Neural cell (in vitro differentiated cells): ENCODE data around the gene ROBO1. TPM values are rescaled to one million over a fixed set of nuclear protein-coding genes. Genes with fewer than 3 reads are reported as not detected.

ENCODE experiments used
- H2AFZ ChIP-seq: fragments of 200-600, 300-800 bp; sonication (generic), shearing (Covaris generic); 2 replicates; pipeline ENCODE4 v1.6.0; 2014; ENCODE audit warnings: low read depth, mild to moderate bottlenecking, antibody characterized with exemption, low read length, moderate library complexity
- H3F3A ChIP-seq: fragments of 200-600 bp; shearing (Covaris generic); 2 replicates; pipeline ENCODE4 v1.6.1; 2016; ENCODE audit warnings: mild to moderate bottlenecking, moderate library complexity, mixed read lengths, antibody characterized with exemption, low read length; ENCODE audit not compliant: insufficient read depth, poor library complexity, severe bottlenecking
- H3K27ac ChIP-seq: fragments of 200-600, 300-800 bp; sonication (generic), shearing (Covaris generic); 2 replicates; pipeline ENCODE4 v1.5.1; 2014; ENCODE audit warnings: mild to moderate bottlenecking, low read length, moderate library complexity
- H3K27me3 ChIP-seq: fragments of 300-800, 200-600 bp; sonication (generic), shearing (Covaris generic); 2 replicates; pipeline ENCODE4 v1.6.0; 2014; ENCODE audit warnings: mild to moderate bottlenecking, low read depth, low read length, moderate library complexity; ENCODE audit not compliant: insufficient read depth
- H3K36me3 ChIP-seq: fragments of 300-800, 200-600 bp; sonication (generic), shearing (Covaris generic); 2 replicates; pipeline ENCODE4 v1.5.1; 2014; ENCODE audit warnings: mild to moderate bottlenecking, antibody characterized with exemption, low read length, moderate library complexity; ENCODE audit not compliant: insufficient read depth
- H3K4me2 ChIP-seq: fragments of 300-800, 200-600 bp; sonication (generic), shearing (Covaris generic); 2 replicates; pipeline ENCODE4 v1.6.0; 2014; ENCODE audit warnings: mild to moderate bottlenecking, low read length
- H3K4me3 ChIP-seq: fragments of 300-800, 200-600 bp; sonication (generic), shearing (Covaris generic); 2 replicates; pipeline ENCODE4 v1.5.1; 2014; ENCODE audit warnings: mild to moderate bottlenecking, low read length, moderate library complexity
- H3K79me2 ChIP-seq: fragments of 200-600 bp; shearing (Covaris generic); replicated peaks from 2 replicates; pipeline ENCODE4 v1.6.0; 2014; ENCODE audit warnings: mild to moderate bottlenecking, low read length, moderate library complexity; ENCODE audit not compliant: insufficient read depth
- H3K9ac ChIP-seq: fragments of 300-800, 200-600 bp; sonication (generic), shearing (Covaris generic); 2 replicates; pipeline ENCODE4 v1.6.1; 2016; ENCODE audit warnings: mild to moderate bottlenecking, low read length, mixed read lengths
- H3K9me2 ChIP-seq: fragments of 200-600 bp; shearing (Covaris generic); 2 replicates; pipeline ENCODE4 v1.6.1; 2016; ENCODE audit warnings: mild to moderate bottlenecking, low read length, mixed read lengths; ENCODE audit not compliant: insufficient read depth
- H3K9me3 ChIP-seq: fragments of 200-600, 300-800 bp; sonication (generic), shearing (Covaris generic); 2 replicates; pipeline ENCODE4 v1.6.1; 2016; ENCODE audit warnings: mild to moderate bottlenecking, mixed run types, low read length, moderate library complexity, mixed read lengths
- H4K20me1 ChIP-seq: fragments of 200-600 bp; shearing (Covaris generic); 2 replicates; pipeline ENCODE4 v1.6.1; 2016; ENCODE audit warnings: mild to moderate bottlenecking, mixed run types; ENCODE audit not compliant: insufficient read depth
- EP300 ChIP-seq: fragments of 450-650 bp; conservative IDR thresholded peaks from 2 replicates; pipeline ENCODE4 v1.6.1; 2014; ENCODE audit warnings: antibody characterized with exemption, mild to moderate bottlenecking, moderate library complexity; ENCODE audit not compliant: poor library complexity, severe bottlenecking
- EZH2 ChIP-seq: fragments of 200-600, 300-800 bp; shearing (Covaris generic), sonication (generic); IDR thresholded peaks from 2 replicates; pipeline ENCODE4 v1.6.1; 2014; ENCODE audit warnings: antibody characterized with exemption, low read length, borderline replicate concordance, mild to moderate bottlenecking; ENCODE audit not compliant: insufficient read depth, poor library complexity, severe bottlenecking
- MXI1 ChIP-seq: fragments of 450-650 bp; conservative IDR thresholded peaks from 2 replicates; pipeline ENCODE4 v1.6.1; 2014; ENCODE audit warnings: antibody characterized with exemption, mild to moderate bottlenecking; ENCODE audit not compliant: poor library complexity, severe bottlenecking
- POLR2AphosphoS5 ChIP-seq: IDR thresholded peaks from 2 replicates; pipeline ENCODE4 v1.6.1; 2012
- RAD21 ChIP-seq: fragments of 450-650 bp; conservative IDR thresholded peaks from 2 replicates; pipeline ENCODE4 v1.6.1; 2014; ENCODE audit warnings: antibody characterized with exemption, mild to moderate bottlenecking, moderate library complexity
- SMC3 ChIP-seq: fragments of 450-650 bp; conservative IDR thresholded peaks from 2 replicates; pipeline ENCODE4 v1.6.1; 2014; ENCODE audit warnings: antibody characterized with exemption, mild to moderate bottlenecking, moderate library complexity; ENCODE audit not compliant: poor library complexity
- TAF1 ChIP-seq: IDR thresholded peaks from 2 replicates; pipeline ENCODE4 v1.6.1; 2012; ENCODE audit warnings: low read depth
- polyA plus RNA-seq: library from polyadenylated mRNA; depleted of rRNA; stranded (reverse); fragments of >200 nt; gene quantifications from 2 replicates; pipeline ENCODE4 v1.2.3, GENCODE V29; 2014
- TF ChIP-seq, protein P1 (sequence below): fragments of 450-650 bp; IDR thresholded peaks from 2 replicates; pipeline ENCODE4 v1.5.1; 2014; ENCODE audit warnings: antibody characterized with exemption, mild to moderate bottlenecking, moderate library complexity; ENCODE audit not compliant: poor library complexity, severe bottlenecking
- TF ChIP-seq, protein P2 (sequence below): IDR thresholded peaks from 2 replicates; pipeline ENCODE4 v1.6.1; 2012; ENCODE audit warnings: borderline replicate concordance

Gene ROBO1
- polyA plus RNA-seq, 1 donor from 2014 or later: 183 TPM

DNA sequence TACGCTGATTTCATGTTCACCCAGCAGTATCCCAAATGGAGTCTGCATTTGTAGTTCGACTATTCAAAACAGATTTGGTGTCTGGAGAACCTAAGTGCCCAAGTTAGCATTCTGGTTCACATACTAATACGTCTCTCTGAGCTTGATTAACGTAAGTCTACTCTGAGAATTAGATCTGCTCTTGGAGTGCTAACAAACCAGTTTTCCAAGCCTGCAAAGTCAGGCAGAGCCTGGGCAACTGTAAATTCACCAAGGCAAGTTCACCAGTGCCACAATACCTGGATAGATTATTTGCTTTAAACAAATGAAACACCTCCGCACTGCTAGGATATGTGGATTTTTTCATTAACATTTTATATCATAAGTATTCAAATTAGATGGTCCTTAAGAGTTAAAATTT is 912.6 kb downstream of the ROBO1 start:
- no peaks in the 10 kb centered on the region for H3K36me3 ChIP-seq
- H3F3A ChIP-seq: no peaks in the 10 kb centered on the region
- no peaks in the 10 kb centered on the region for H3K9me2 ChIP-seq
- no peak overlapping the region for H3K9ac ChIP-seq
- H3K79me2 ChIP-seq: peaks cover 17% of the 10 kb centered on the region
- TF ChIP-seq EZH2 (no peak), TAF1 (no peak), EP300 (no peak), RAD21 (no peak), MXI1 (no peak), POLR2AphosphoS5 (no peak)
- TF ChIP-seq, protein P1, sequence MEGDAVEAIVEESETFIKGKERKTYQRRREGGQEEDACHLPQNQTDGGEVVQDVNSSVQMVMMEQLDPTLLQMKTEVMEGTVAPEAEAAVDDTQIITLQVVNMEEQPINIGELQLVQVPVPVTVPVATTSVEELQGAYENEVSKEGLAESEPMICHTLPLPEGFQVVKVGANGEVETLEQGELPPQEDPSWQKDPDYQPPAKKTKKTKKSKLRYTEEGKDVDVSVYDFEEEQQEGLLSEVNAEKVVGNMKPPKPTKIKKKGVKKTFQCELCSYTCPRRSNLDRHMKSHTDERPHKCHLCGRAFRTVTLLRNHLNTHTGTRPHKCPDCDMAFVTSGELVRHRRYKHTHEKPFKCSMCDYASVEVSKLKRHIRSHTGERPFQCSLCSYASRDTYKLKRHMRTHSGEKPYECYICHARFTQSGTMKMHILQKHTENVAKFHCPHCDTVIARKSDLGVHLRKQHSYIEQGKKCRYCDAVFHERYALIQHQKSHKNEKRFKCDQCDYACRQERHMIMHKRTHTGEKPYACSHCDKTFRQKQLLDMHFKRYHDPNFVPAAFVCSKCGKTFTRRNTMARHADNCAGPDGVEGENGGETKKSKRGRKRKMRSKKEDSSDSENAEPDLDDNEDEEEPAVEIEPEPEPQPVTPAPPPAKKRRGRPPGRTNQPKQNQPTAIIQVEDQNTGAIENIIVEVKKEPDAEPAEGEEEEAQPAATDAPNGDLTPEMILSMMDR: no peak
- H4K20me1 ChIP-seq: no peaks in the 10 kb centered on the region
- H3K4me3 ChIP-seq: no peak overlapping the region
- H3K27me3 ChIP-seq: no peaks in the 10 kb centered on the region
- no peak overlapping the region for H2AFZ ChIP-seq
- H3K9me3 ChIP-seq: no peaks in the 10 kb centered on the region
- H3K27ac ChIP-seq: no peak overlapping the region
- no peak overlapping the region for H3K4me2 ChIP-seq

DNA sequence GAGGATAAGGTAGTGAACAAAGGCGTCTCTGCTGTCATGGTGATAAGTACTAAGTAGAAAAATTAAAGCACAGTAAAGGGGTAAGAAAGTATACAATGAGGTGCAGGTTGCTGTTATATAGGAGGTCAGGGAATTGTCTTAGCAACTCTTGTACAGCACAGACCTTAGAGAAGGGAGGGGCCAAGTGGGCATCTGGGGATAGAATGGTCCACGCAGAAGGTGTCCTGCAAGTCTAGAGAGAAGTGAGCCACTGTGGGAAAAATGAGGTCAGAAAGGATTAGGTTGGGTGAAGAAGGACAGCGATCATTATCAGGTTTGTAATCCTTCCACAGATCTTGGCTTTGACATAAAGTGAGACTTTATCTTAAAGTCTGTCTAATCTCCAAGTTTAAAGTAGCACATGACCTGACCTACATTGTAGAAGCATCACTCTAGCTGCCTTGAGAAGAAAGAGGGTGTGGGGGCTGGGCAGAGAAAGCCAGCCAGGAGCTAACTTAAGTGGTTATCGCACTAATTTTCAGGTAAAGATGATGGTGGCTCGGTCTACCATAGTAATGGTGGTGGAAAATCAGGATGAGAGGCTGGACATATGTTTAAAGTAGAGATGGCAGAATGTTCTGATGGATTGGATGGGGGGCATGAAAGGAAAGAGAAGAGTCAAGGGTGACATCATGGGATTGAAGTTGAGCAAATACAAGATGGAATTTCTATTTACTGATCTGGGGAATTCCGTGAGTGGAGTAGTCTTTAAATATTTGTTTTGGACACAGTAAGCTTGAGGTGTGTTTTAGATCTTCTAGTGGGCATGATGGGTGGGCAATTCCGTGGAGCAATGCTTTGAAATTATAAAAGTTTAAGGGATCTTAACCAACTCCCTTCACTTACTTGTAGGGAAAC is 919.2 kb downstream of the ROBO1 start:
- H3K9me3 ChIP-seq: no peaks in the 10 kb centered on the region
- peaks cover 31% of the 10 kb centered on the region for H3K79me2 ChIP-seq
- no peak overlapping the region for H3K9ac ChIP-seq
- H3K36me3 ChIP-seq: no peaks in the 10 kb centered on the region
- no peaks in the 10 kb centered on the region for H3K27me3 ChIP-seq
- H3K4me2 ChIP-seq: no peak overlapping the region
- no peak overlapping the region for H2AFZ ChIP-seq
- no peak overlapping the region for H3K27ac ChIP-seq
- TF ChIP-seq, protein P1: no peak
- no peak for TF ChIP-seq POLR2AphosphoS5
- H3K4me3 ChIP-seq: no peak overlapping the region
- H3K9me2 ChIP-seq: no peaks in the 10 kb centered on the region
- no peaks in the 10 kb centered on the region for H4K20me1 ChIP-seq
- no peaks in the 10 kb centered on the region for H3F3A ChIP-seq

DNA sequence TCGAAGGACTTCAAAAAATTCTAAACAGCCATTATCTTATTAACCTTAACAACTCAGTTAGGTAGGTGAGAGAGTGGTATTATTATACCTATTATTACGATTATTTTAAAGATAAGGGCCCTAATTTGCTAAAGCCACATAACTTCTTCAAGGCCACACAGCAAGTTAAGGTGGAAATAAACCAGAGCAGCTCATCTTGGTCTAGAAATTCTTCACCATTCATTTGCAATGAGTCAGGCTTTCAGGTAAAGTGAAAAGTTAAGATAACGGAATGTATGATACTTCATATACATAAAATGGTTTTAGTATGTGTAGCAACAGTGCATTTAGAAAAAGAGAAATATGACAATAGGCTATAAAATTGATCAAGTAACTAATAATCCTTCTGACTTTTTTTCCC is 920.2 kb downstream of the ROBO1 start:
- H3F3A ChIP-seq: no peaks in the 10 kb centered on the region
- no peak overlapping the region for H2AFZ ChIP-seq
- H3K27me3 ChIP-seq: no peaks in the 10 kb centered on the region
- no peak overlapping the region for H3K4me3 ChIP-seq
- H3K27ac ChIP-seq: no peak overlapping the region
- no peak for TF ChIP-seq MXI1
- no peak for TF ChIP-seq POLR2AphosphoS5
- TF ChIP-seq SMC3: no peak
- TF ChIP-seq, protein P1: no peak
- no peak for TF ChIP-seq EP300
- TF ChIP-seq, protein P2, sequence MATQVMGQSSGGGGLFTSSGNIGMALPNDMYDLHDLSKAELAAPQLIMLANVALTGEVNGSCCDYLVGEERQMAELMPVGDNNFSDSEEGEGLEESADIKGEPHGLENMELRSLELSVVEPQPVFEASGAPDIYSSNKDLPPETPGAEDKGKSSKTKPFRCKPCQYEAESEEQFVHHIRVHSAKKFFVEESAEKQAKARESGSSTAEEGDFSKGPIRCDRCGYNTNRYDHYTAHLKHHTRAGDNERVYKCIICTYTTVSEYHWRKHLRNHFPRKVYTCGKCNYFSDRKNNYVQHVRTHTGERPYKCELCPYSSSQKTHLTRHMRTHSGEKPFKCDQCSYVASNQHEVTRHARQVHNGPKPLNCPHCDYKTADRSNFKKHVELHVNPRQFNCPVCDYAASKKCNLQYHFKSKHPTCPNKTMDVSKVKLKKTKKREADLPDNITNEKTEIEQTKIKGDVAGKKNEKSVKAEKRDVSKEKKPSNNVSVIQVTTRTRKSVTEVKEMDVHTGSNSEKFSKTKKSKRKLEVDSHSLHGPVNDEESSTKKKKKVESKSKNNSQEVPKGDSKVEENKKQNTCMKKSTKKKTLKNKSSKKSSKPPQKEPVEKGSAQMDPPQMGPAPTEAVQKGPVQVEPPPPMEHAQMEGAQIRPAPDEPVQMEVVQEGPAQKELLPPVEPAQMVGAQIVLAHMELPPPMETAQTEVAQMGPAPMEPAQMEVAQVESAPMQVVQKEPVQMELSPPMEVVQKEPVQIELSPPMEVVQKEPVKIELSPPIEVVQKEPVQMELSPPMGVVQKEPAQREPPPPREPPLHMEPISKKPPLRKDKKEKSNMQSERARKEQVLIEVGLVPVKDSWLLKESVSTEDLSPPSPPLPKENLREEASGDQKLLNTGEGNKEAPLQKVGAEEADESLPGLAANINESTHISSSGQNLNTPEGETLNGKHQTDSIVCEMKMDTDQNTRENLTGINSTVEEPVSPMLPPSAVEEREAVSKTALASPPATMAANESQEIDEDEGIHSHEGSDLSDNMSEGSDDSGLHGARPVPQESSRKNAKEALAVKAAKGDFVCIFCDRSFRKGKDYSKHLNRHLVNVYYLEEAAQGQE: no peak
- no peak for TF ChIP-seq EZH2
- TF ChIP-seq RAD21: no peak
- no peak for TF ChIP-seq TAF1
- H4K20me1 ChIP-seq: no peaks in the 10 kb centered on the region
- peaks cover 32% of the 10 kb centered on the region for H3K79me2 ChIP-seq
- no peak overlapping the region for H3K4me2 ChIP-seq
- no peaks in the 10 kb centered on the region for H3K9me2 ChIP-seq
- no peaks in the 10 kb centered on the region for H3K9me3 ChIP-seq
- no peak overlapping the region for H3K9ac ChIP-seq
- no peaks in the 10 kb centered on the region for H3K36me3 ChIP-seq
